ENCODE measurements around the gene PDGFRB. TPM values are rescaled to one million over a fixed set of nuclear protein-coding genes. Genes with fewer than 3 reads are reported as not detected.

The PDGFRB gene
- total RNA-seq, 1 donor from 2014 or later, result 2.3 TPM

GRCh38 chr5:150124596-150124995 lies 31.0 kb downstream of the PDGFRB start:
- H3K9me3 Mint-ChIP-seq (ENCODE audit: low read depth), result no peaks in the 10 kb centered on the region
- H3K4me3 Mint-ChIP-seq (ENCODE audit: low read depth), result no peak overlapping the region
- H3K4me1 Mint-ChIP-seq (ENCODE audit: low read depth), result peaks cover 3% of the 10 kb centered on the region
- DNase-seq (ENCODE audit: low spot score, unreplicated experiment), result no peak
- H3K27me3 Mint-ChIP-seq, result peaks cover 44% of the 10 kb centered on the region
- no peaks in the 10 kb centered on the region for H3K36me3 Mint-ChIP-seq (ENCODE audit: insufficient read depth)
- no peak overlapping the region for H3K27ac Mint-ChIP-seq
- no peak for TF ChIP-seq CTCF (IDR thresholded peaks at IDR 0.05; ENCODE audit: unreplicated experiment)

DNA sequence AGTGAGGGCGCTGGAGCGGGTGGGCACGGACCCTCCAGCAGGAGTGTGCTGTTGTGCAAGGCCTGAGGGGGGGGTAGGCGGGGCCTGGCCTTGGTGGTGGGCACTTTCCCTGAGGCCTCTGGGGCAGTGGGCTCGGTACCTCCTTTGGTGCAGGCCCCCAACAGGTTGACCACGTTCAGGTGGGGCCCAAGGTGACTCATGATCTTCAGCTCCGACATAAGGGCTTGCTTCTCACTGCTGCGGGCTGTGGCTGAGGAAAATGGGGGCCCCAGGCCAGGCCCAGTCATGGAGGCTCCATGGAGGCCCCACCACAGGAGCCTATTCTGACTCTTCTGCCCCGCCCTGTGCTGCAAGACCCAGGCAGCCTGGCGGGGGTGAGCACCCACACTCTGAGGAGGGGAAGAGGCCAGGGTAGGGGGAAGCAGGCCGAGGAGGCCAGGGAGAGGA lies 31.5 kb downstream of the PDGFRB start:
- Mint-ChIP-seq H3K36me3 (ENCODE audit: insufficient read depth) (no peaks in the 10 kb centered on the region), H3K4me3 (ENCODE audit: low read depth) (no peak overlapping the region), H3K27me3 (peaks cover 48% of the 10 kb centered on the region), H3K4me1 (ENCODE audit: low read depth) (peaks cover 3% of the 10 kb centered on the region), H3K27ac (no peak overlapping the region), H3K9me3 (ENCODE audit: low read depth) (no peaks in the 10 kb centered on the region)
- no peak for DNase-seq (ENCODE audit: low spot score, unreplicated experiment)
- no peak for TF ChIP-seq CTCF (IDR thresholded peaks at IDR 0.05; ENCODE audit: unreplicated experiment)

GRCh38 chr5:150123542-150123941 lies 32.1 kb downstream of the PDGFRB start:
- Mint-ChIP-seq H3K27me3 (peaks cover 45% of the 10 kb centered on the region), H3K36me3 (ENCODE audit: insufficient read depth) (no peaks in the 10 kb centered on the region), H3K4me3 (ENCODE audit: low read depth) (no peak overlapping the region), H3K27ac (no peak overlapping the region), H3K4me1 (ENCODE audit: low read depth) (peaks cover 3% of the 10 kb centered on the region), H3K9me3 (ENCODE audit: low read depth) (no peaks in the 10 kb centered on the region)
- no peak for DNase-seq (ENCODE audit: low spot score, unreplicated experiment)
- no peak for TF ChIP-seq CTCF (IDR thresholded peaks at IDR 0.05; ENCODE audit: unreplicated experiment)

DNA sequence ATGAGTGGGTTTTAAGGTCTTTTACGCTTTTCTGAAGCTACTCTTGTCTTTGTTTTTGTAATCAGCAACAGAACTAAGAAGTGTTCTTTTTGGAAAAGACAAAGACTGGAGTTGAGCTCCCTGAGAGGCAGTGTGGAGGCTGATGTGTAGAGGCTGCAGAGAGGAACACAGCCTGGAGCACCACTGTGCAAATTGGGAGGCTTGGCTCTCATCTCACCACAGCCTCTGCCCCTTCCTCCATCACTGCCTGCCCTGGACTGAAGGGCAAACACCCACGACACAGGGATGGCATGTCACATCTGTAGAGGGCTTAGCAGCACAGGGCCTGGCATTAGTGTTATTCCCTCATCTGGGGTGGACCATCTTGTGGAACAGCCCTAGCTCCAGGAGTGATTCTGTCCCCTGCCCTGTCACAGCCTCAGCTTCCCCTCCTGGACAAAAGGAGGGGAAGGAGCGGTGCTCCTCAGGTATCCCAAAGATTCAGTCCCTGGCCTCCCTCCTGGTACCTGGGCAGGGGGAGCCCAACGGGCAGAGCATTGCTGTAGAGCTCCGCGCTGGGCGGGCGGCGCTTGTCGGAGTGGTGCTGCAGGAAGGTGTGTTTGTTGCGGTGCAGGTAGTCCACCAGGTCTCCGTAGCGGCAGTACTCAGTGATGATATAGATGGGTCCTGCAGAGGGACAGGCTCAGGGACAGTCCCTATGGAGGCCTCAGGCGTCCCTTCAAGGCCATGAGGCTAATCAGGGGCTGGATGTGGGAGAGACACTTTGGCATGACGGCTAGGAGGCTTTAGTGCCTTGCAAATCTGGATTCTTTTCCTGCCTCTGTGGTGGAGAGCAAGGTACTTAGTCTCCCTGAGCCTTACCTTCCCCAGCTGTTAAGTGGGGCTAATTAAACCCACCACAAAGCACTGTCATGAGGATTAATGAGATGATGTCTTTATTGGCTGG lies 32.8 kb downstream of the PDGFRB start:
- TF ChIP-seq CTCF (IDR thresholded peaks at IDR 0.05; ENCODE audit: unreplicated experiment), result no peak
- H3K4me3 Mint-ChIP-seq (ENCODE audit: low read depth), result no peak overlapping the region
- peaks cover 38% of the 10 kb centered on the region for H3K27me3 Mint-ChIP-seq
- H3K27ac Mint-ChIP-seq, result no peak overlapping the region
- H3K4me1 Mint-ChIP-seq (ENCODE audit: low read depth), result peaks cover 3% of the 10 kb centered on the region
- no peaks in the 10 kb centered on the region for H3K9me3 Mint-ChIP-seq (ENCODE audit: low read depth)
- H3K36me3 Mint-ChIP-seq (ENCODE audit: insufficient read depth), result no peaks in the 10 kb centered on the region
- no peak for DNase-seq (ENCODE audit: low spot score, unreplicated experiment)

GRCh38 chr5:150122158-150122510 lies 33.5 kb downstream of the PDGFRB start:
- Mint-ChIP-seq H3K9me3 (ENCODE audit: low read depth) (no peaks in the 10 kb centered on the region), H3K36me3 (ENCODE audit: insufficient read depth) (no peaks in the 10 kb centered on the region), H3K27me3 (peaks cover 34% of the 10 kb centered on the region), H3K4me3 (ENCODE audit: low read depth) (no peak overlapping the region), H3K4me1 (ENCODE audit: low read depth) (peaks cover 3% of the 10 kb centered on the region), H3K27ac (no peak overlapping the region)
- TF ChIP-seq CTCF (IDR thresholded peaks at IDR 0.05; ENCODE audit: unreplicated experiment), result peak; percentile 25
- DNase-seq (ENCODE audit: low spot score, unreplicated experiment), result no peak

Measured in progenitor cell of endocrine pancreas (in vitro differentiated cells).